GM21515 (cell line): ENCODE data around the gene TCF25.

Source experiments
- ATAC-seq: cut with Tn5 transposase; IDR thresholded peaks from one replicate; pipeline ENCODE4 v1.9.1; 2021; ENCODE audit not compliant: unreplicated experiment

Gene TCF25

GRCh38 chr16:89936034-89936433 is 62.6 kb downstream of the TCF25 start:
- ATAC-seq = no peak

- ATAC-seq = no peak
Measured at GRCh38 chr16:89936508-89936907, 63.1 kb downstream of the TCF25 start.

- no peak for ATAC-seq
Measured at GRCh38 chr16:89936981-89937380, 63.6 kb downstream of the TCF25 start.

- ATAC-seq = no peak
Measured at GRCh38 chr16:89938175-89938885, 64.9 kb downstream of the TCF25 start.

DNA sequence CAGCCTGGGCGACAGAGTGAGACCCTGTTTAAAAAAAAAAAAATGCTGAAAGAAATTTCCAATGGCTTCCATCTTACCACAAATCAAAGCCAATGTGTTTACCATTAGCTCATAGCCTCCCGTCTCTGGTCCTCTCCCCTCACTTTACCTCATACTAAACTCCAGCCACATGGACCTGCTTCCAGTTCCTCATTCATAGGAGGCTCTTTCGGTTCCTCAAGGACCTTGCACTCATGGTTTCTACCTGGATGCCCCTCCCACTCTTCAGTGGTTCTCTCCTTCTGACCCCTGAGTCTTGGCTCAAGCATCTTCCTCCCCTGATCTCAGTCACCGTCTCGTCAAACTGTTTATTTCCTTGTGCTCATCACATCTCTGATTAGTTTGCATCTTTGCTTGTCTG is 71.4 kb downstream of the TCF25 start:
- no peak for ATAC-seq

DNA sequence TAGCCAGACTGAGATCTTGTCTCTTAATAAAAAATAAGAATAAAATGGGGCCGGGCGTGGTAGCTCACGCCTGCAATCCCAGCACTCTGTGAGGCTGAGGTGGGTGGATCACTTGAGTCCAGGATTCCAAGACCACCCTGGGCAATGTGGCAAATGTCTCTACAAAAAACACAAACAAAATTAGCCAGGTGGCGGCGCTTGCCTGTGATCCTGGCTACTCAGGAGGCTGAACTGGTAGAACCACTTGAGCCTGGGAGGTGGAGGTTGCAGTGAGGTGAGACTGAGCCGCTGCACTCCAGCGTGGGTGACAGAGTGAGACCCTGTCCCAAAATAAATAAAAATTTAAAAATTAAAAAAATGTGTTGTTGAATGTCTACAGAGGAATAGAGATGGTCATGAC is 72.3 kb downstream of the TCF25 start:
- ATAC-seq = no peak

- ATAC-seq = no peak
Measured at GRCh38 chr16:89946515-89946914, 73.1 kb downstream of the TCF25 start.

GRCh38 chr16:89949121-89949742 is 75.8 kb downstream of the TCF25 start:
- no peak for ATAC-seq

GRCh38 chr16:89949756-89950155 is 76.4 kb downstream of the TCF25 start:
- no peak for ATAC-seq

- no peak for ATAC-seq
Measured at GRCh38 chr16:89951509-89951908, 78.1 kb downstream of the TCF25 start.

DNA sequence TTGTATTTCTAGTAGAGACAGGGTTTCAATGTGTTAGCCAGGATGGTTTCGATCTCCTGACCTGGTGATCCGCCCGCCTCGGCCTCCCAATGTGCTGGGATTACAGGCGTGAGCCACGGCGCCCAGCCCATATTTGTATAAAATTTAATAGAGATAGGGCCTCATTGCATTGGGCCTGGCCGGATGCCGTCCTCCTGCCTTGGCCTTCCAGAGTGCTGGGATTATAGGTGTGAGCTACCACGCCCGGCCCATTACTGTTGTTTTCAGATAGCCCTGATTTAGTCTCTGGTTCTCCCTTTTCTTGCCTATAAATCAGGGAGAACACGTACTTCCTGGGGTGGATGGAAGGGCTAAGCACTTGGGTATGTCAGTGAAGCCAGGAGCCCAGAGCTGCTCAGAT is 78.7 kb downstream of the TCF25 start:
- no peak for ATAC-seq

GRCh38 chr16:89952551-89952950 is 79.2 kb downstream of the TCF25 start:
- no peak for ATAC-seq

DNA sequence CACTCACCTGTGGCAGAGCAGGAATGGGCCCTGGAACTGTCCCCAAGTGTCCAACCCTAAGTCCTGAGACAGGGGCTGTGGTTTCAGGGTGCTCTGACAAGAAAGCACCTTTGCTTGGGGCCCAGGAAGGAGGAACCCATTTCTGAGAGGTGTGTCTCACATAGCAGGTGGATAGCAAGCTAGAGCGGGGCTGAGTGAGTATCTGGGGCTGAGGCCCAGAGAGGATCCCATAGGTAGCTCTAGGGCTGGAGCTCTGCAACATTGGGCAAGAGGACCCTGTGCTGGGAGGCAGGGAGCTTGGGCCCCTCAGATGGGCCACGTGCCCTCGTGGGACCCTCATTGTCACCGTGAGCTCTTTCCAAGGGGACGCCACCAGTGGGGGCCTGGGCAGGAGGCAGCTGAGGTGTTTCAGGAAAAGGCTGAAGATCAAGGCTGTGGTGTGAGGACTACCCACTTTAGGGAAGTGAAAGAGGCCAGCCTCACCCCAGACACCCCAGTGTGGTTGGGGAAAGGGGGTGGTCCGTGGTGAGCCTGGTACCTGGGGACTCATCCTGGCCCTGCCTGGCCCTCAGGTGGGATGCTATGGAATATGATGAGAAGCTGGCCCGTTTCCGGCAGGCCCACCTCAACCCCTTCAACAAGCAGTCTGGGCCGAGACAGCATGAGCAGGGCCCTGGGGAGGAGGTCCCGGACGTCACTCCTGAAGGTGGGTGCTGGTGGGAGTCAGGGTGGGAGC is 80.4 kb downstream of the TCF25 start:
- ATAC-seq = peak; percentile 50

GRCh38 chr16:89954462-89954861 is 81.1 kb downstream of the TCF25 start:
- ATAC-seq = no peak

DNA sequence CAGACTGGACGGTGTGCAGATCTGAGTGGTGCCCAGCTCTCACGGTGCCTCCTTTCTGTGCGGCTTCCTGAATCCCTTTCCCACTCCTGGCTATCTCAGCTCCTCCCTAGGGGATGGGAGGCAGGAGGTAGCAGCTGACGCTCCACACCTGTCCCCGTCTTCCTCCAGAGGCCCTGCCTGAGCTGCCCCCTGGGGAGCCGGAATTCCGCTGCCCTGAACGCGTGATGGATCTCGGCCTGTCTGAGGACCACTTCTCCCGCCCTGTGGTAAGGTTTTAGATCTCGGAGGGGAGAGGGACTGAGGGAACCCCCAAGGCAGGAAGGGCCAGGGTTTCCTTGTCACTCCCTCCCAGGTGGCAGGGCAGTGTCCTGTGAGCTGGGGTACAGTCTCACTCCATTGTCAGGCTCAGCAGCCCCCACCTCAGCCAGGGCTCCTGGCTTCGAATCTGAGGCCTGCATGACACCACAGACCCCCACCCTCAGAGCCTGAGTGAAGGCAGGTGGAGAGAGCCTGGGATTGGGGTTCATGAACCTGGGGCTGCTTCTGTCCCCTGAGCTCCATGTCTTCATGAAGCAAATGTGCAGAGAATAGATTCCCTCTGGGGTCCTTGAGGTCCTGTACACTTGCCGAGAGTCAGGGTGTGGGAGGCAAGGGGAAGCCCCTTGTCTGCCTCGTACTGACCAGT is 81.8 kb downstream of the TCF25 start:
- ATAC-seq = no peak

- no peak for ATAC-seq
Measured at GRCh38 chr16:89956505-89957215, 83.3 kb downstream of the TCF25 start.

- ATAC-seq = no peak
Measured at GRCh38 chr16:89957216-89957785, 83.9 kb downstream of the TCF25 start.

DNA sequence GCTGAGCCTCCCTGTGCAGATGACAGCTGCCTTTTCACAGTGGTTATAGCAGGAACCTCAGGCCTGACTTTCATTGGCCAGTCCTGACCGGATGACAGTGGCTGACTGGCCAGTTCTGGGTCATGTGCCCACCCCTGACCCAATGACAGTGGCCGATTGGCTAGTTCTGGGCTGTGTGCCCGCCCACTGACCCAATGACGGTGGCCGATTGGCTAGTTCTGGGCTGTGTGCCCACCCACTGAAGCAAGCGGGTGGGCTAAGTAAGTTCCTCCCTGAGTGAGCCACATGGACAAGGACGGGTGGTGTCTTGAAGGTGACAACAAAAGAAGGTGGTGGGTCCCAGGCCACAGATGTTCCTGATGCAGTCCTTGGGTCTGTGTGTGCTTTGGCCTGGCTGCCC is 84.7 kb downstream of the TCF25 start:
- ATAC-seq = no peak

GRCh38 chr16:89958596-89958995 is 85.2 kb downstream of the TCF25 start:
- ATAC-seq = no peak

GRCh38 chr16:89960966-89961365 is 87.6 kb downstream of the TCF25 start:
- no peak for ATAC-seq
